COLO829 (cell line): Measurements from ENCODE around the gene GCM1.

Experiments used
- DNase-seq: peaks from one replicate; pipeline ENCODE4 v3.0.0; 2012; ENCODE audit warnings: low spot score

The GCM1 gene

DNA sequence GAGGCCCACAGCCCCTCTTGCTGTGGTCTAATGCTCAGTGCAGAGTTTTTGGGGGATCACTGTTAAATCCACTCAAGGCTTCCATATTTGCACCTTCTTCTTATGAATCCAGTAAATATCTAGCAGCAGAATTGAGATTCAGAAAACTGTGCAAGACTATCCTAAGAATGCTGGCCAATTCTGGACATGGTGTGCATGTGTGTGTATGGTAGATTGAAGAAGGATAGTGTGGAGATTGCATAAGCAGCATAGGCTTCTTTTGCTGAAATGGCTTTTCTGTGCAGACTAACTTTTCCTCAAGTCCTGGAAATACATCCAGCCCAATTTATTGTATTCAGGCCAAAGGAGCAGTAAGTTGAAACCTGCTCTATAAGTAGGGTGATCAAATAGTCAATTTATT, 43.7 kb downstream of the GCM1 start:
- DNase-seq: no peak

DNA sequence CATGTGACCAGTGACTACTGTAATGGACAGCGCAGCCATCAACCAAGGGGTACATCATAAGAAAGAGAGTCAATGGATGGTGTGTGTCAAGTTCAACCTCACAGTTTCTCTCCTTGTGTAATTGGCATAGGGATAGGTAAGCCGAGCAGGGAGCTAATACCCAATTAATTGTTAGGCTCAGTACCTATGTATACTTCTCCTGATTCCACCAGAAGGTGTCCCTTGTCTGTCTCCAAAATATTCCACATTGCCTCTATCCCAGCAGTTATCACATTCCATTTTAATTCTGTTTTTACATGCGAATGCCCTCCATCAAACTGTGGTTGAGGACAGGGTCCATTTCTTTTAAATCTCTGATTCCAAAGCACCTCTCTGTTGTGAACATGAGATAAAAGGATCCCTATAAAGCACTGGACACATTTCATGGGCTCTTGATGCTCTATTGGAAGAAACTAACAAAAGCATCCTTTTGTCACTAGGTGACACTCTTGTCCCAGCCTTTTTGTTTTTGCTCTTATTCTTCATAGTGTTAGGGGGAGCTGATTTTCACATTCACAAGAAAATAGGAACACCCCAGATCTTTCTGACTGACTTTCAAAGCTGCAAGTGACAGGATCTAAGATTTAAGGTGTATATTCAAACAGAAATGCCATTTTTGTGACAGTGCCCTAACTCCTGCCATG, 44.5 kb downstream of the GCM1 start:
- DNase-seq: no peak

DNA sequence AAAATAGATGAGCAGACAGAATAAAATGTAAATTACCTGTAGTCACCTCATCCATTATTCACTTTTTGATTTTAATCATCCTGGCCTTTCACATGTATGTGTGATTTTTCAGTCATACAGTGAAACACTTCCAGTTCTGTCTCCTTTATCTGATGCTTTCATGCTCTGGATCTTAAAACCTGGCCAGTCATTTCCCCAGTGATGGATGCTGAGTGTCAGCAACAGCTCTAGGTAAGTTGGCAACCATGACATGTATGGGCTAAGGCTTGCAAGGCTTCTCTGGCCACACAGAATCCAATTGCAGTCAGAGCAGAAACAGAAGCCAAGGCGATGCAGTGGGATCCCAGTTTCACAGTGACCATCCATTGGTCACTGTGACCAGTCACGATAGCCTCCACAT, 47.6 kb downstream of the GCM1 start:
- no peak for DNase-seq

DNA sequence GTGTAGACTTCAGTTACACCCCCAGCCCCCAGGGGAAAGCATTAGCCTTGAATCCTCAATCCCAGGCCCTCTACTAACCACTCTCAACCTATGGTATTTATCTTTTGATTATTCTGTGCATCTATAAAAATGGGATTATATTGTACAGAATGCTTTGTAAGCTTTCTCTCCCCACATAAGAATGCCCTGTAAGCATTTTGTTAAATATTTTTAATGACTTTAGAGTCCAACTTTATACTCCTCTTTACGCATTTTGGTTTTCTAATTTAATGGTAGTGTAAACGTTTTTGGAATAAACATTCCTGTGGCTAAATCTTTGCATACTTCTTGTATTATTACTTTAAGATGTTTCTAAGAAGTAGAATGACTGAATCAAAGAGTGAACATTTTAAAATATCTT, 48.1 kb downstream of the GCM1 start:
- DNase-seq: no peak

DNA sequence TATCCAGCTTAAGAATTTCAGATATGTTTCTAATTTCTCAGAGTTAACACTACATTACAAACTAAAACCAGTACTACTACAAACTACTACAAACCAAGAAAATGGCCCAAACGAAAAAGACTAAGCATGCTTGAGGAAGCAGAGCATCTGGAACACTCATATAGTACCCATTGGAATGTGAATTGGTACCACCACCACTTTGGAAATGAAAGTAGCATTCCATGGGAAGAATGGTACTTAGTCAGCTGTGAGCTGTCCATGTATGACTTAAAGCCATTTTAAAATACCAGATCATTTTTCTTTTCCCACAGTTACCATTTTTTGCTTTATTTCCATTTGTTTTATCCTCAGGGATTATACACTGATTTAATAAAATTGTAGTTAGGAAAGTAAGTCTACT, 52.9 kb downstream of the GCM1 start:
- DNase-seq: no peak

DNA sequence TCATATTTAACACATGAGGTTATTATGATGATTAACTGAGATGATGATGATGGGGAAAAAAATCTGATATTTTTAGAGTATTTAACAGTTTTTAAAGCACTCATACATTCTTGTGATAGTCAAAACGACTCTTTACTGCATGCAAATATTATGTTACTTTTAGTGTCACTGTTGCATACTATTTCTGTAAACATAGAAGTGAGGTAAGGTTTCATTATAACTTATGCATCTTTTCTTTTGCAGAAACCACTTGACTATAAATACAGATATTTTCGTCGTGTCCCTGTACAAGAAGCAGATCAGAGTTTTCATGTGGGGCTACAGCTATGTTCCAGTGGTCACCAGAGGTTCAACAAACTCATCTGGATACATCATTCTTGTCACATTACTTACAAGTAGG, 53.4 kb downstream of the GCM1 start:
- no peak for DNase-seq

DNA sequence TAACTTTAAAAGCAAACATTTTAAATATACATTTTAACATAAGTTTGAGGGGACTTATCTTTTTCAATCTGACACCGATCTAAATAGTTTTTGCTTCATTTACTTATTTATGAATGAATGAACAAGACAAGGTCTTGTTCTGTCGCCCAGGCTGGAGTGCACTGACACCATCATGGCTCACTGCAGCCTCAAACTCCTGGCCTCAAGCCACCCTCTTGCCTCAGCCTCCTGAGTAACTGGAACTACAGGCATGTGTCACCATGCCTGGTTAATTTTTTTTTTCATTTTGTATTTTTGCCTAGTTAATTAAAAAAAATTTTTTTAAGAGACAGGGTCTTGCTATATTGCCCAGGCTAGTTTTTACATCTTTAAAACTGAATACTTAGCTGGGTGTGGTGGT, 58.1 kb downstream of the GCM1 start:
- DNase-seq: no peak

DNA sequence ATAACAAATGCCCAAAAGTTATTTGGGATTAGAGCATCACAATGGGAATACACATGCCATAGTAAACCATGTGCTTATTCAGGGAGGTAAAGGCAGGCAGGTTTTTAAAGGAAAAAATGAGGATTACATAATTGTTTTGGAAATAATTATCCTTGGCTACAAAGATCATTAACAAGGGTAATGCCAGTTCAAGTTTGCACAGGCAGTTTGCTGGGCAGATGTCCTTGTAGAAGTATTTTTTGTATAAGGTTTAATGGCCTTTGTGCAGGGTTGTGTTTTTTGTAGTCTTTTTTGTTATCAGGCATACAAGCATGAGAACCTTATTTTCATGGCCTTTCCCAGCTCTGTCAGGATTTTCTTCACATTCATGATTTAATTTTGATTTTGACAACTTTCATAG, 58.7 kb downstream of the GCM1 start:
- no peak for DNase-seq

DNA sequence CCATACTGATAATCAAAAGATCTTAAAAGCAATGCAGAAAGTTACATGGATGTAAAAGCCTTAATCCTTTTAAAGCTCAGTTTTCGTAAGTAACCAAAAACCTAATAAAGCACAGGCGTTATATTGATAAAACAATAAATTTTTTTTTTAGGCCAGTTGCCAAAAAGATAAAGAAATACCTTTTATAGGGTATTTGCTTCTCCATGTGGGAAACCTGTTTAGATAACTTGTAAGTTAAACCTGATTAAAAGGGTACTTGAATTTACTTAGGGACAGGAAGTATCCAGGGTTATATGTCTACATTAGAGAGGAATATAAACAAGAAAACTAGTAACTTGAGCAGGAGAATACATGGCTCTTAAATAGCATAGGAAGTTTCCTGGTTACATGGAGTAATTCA, 62.3 kb downstream of the GCM1 start:
- no peak for DNase-seq

DNA sequence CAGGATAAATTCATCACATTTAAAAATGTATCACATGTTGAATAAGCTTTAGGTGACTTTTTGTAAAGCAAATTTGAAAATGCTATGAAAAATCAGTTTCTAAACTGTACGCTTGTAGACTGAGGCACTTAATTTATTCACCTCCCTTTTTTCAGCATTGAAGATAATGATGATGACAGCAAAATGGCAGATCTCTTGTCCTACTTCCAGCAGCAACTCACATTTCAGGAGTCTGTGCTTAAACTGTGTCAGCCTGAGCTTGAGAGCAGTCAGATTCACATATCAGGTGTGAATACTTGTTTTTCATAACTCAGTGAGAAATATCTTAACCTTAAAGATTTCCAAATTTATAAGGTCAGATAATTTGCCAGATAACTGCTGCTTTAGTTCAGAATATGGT, 67.8 kb downstream of the GCM1 start:
- no peak for DNase-seq
